Measurements from ENCODE around the gene CELA2A.
"Not testable (repeated sequence)": the region's sequence is repeated elsewhere in the genome, so short reads cannot be mapped to it uniquely, and the experiment has no call there.

The CELA2A gene

DNA sequence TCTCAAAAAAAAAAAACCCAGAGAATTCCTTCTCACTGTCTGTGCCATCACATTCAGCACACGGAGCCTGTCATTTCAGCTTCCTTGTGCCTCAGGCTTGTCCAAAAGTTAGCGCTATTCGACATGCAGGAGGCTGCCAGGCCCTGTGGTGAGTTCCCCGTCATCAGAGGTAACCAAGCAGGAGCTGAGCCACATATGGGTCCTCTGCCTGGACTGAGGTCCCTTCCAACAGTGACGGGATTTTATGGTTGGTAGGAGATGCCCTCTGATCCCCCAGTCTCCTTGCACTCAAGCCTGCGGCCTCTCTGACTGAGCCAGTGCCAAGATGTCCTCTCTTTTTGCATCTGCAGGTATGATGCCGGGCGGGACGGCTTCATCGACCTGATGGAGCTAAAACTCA, 31.0 kb upstream of the CELA2A start:
- no peak overlapping the region for H3K4me3 ChIP-seq (ENCODE audit: insufficient read depth, low read depth, low read length)
- 94 to 96% methylated on average over 10 of the region's 10 CpGs for WGBS, 2 experiments
- no peaks in the 10 kb centered on the region for H3K9me3 ChIP-seq (ENCODE audit: control insufficient read depth, low read length)
- peaks cover 17% of the 10 kb centered on the region for H3K4me1 ChIP-seq (ENCODE audit: control insufficient read depth, insufficient read depth, low read length)
- no peaks in the 10 kb centered on the region for H3K27me3 ChIP-seq (ENCODE audit: control insufficient read depth, insufficient read depth, low read length, poor library complexity, severe bottlenecking)
- H3K36me3 ChIP-seq (ENCODE audit: control insufficient read depth, insufficient read depth, low read length) = no peaks in the 10 kb centered on the region
- no peak overlapping the region for H3K27ac ChIP-seq (ENCODE audit: insufficient read depth, low read depth, low read length, poor library complexity, severe bottlenecking)

DNA sequence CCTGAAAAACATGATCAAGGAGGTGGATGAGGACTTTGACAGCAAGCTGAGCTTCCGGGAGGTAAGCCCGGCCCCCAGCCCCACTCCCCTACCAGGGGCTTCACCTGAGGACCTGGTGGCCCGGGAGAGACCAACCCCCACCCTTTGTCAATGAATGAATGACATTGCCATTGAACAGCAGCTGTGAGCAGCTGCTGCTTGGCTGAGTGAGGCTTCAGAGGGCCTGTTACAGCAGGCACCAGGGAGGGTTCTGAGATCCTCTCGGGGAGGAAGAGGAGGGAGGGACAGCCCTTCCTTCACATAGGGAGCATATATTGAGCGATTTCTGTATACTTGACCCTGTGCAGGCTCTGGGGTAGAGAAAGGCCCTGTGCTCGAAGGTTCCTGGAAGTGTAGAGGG, 30.6 kb upstream of the CELA2A start:
- no peaks in the 10 kb centered on the region for H3K36me3 ChIP-seq (ENCODE audit: control insufficient read depth, insufficient read depth, low read length)
- WGBS, 2 experiments = 68 to 76% methylated on average over 6 of the region's 6 CpGs
- H3K9me3 ChIP-seq (ENCODE audit: control insufficient read depth, low read length) = no peaks in the 10 kb centered on the region
- H3K4me3 ChIP-seq (ENCODE audit: insufficient read depth, low read depth, low read length) = no peak overlapping the region
- H3K27ac ChIP-seq (ENCODE audit: insufficient read depth, low read depth, low read length, poor library complexity, severe bottlenecking) = no peak overlapping the region
- peaks cover 17% of the 10 kb centered on the region for H3K4me1 ChIP-seq (ENCODE audit: control insufficient read depth, insufficient read depth, low read length)
- H3K27me3 ChIP-seq (ENCODE audit: control insufficient read depth, insufficient read depth, low read length, poor library complexity, severe bottlenecking) = no peaks in the 10 kb centered on the region

DNA sequence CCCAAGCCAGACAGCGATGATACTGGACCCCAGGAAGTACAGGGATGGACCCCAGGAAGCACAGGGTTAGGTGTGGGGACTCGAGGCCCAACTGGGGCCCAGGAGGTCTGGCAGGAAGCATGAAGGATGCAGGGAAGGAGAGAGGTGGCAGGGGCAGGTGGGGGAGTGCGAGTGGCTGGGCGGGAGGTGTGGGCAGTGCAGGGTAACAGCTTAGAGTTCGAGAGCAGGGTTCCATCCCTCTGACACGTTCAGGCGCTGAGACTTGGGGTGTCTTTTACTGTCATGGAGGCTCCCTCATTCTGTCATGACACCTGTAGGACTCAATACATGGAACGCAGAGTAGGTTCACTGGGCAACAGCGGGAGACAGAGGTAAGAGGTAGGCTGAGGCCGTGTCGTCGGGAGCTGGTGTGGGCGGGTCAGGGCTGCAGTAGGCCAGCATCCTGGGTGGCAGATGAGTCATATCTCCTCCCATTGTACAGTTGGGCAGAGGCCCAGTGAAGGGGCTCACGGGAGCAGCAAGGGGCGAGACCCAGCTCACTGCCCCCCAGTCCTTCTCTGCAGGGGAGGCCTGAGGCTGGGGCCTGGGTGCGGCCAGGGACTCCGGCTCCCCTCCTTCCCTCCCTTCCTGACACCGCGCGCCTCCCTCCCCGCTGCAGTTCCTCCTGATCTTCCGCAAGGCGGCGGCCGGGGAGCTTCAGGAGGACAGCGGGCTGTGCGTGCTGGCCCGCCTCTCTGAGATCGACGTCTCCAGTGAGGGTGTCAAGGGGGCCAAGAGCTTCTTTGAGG, 29.8 kb upstream of the CELA2A start:
- Histone ChIP-seq H3K9me3 (ENCODE audit: control insufficient read depth, low read length) (no peaks in the 10 kb centered on the region), H3K36me3 (ENCODE audit: control insufficient read depth, insufficient read depth, low read length) (no peaks in the 10 kb centered on the region)

DNA sequence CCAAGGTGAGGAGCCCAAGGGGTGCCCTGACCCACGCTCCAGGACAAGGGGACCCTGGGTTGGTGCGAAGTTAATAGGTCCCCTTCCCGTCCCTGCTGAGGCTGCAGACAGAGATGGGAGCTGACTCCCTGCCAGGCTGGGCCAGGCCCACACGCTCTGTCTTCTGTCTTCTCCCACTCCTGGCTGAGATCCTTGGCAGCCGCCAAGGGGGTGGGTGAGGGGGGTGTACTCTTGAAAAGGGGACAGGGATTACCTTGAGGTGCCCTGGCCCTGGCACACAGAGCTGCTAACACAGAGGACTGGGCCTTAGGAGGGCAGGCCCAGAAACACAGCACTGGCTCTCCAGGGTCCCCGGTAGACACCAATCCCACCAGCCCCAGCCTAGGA, 29.3 kb upstream of the CELA2A start:
- no peak overlapping the region for H3K4me3 ChIP-seq (ENCODE audit: insufficient read depth, low read depth, low read length)
- H3K36me3 ChIP-seq (ENCODE audit: control insufficient read depth, insufficient read depth, low read length) = no peaks in the 10 kb centered on the region
- H3K27me3 ChIP-seq (ENCODE audit: control insufficient read depth, insufficient read depth, low read length, poor library complexity, severe bottlenecking) = no peaks in the 10 kb centered on the region
- H3K4me1 ChIP-seq (ENCODE audit: control insufficient read depth, insufficient read depth, low read length) = peaks cover 17% of the 10 kb centered on the region
- WGBS, 2 experiments = 90 to 91% methylated on average over 6 of the region's 6 CpGs
- H3K9me3 ChIP-seq (ENCODE audit: control insufficient read depth, low read length) = no peaks in the 10 kb centered on the region
- H3K27ac ChIP-seq (ENCODE audit: insufficient read depth, low read depth, low read length, poor library complexity, severe bottlenecking) = no peak overlapping the region

More for the DNA sequence above, 29.8 kb upstream of the CELA2A start:
- WGBS, 2 experiments = 85 to 88% methylated on average over 30 of the region's 30 CpGs
- no peaks in the 10 kb centered on the region for H3K27me3 ChIP-seq (ENCODE audit: control insufficient read depth, insufficient read depth, low read length, poor library complexity, severe bottlenecking)
- peaks cover 17% of the 10 kb centered on the region for H3K4me1 ChIP-seq (ENCODE audit: control insufficient read depth, insufficient read depth, low read length)
- H3K4me3 ChIP-seq (ENCODE audit: insufficient read depth, low read depth, low read length) = no peak overlapping the region
- H3K27ac ChIP-seq (ENCODE audit: insufficient read depth, low read depth, low read length, poor library complexity, severe bottlenecking) = no peak overlapping the region

DNA sequence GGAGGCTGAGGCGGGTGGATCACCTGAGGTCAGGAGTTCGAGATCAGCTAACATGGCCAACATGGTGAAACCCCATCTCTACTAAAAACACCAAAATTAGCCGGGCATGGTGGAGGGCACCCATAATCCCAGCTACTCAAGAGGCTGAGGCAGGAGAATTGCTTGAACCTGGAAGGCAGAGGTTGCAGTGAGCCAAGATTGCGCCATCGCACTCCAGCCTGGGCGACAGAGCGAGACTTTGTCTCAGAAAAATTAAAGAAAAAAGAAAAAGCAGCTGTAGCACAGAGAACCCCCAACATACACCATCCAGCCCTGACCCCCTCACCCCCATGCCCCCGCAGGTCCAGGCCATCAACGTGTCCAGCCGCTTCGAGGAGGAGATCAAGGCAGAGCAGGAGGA, 28.3 kb upstream of the CELA2A start:
- peaks cover 17% of the 10 kb centered on the region for H3K4me1 ChIP-seq (ENCODE audit: control insufficient read depth, insufficient read depth, low read length)
- H3K9me3 ChIP-seq (ENCODE audit: control insufficient read depth, low read length); H3K27me3 ChIP-seq (ENCODE audit: control insufficient read depth, insufficient read depth, low read length, poor library complexity, severe bottlenecking); H3K27ac ChIP-seq (ENCODE audit: insufficient read depth, low read depth, low read length, poor library complexity, severe bottlenecking); H3K36me3 ChIP-seq (ENCODE audit: control insufficient read depth, insufficient read depth, low read length); H3K4me3 ChIP-seq (ENCODE audit: insufficient read depth, low read depth, low read length): not testable (repeated sequence)
- 95 to 97% methylated on average over 11 of the region's 11 CpGs for WGBS, 2 experiments

- Histone ChIP-seq H3K4me3 (ENCODE audit: insufficient read depth, low read depth, low read length) (no peak overlapping the region), H3K36me3 (ENCODE audit: control insufficient read depth, insufficient read depth, low read length) (no peaks in the 10 kb centered on the region), H3K4me1 (ENCODE audit: control insufficient read depth, insufficient read depth, low read length) (peaks cover 14% of the 10 kb centered on the region), H3K9me3 (ENCODE audit: control insufficient read depth, low read length) (no peaks in the 10 kb centered on the region), H3K27me3 (ENCODE audit: control insufficient read depth, insufficient read depth, low read length, poor library complexity, severe bottlenecking) (no peaks in the 10 kb centered on the region), H3K27ac (ENCODE audit: insufficient read depth, low read depth, low read length, poor library complexity, severe bottlenecking) (no peak overlapping the region)
- 91% methylated on average over 18 of the region's 18 CpGs for WGBS, 2 experiments
These were observed 27.6 kb upstream of the CELA2A start for GRCh38 chr1:15428815-15429435.

- H3K36me3 ChIP-seq (ENCODE audit: control insufficient read depth, insufficient read depth, low read length) = no peaks in the 10 kb centered on the region
- H3K4me3 ChIP-seq (ENCODE audit: insufficient read depth, low read depth, low read length) = no peak overlapping the region
- no peaks in the 10 kb centered on the region for H3K27me3 ChIP-seq (ENCODE audit: control insufficient read depth, insufficient read depth, low read length, poor library complexity, severe bottlenecking)
- WGBS, 2 experiments = 94 to 95% methylated on average over 19 of the region's 19 CpGs
- H3K27ac ChIP-seq (ENCODE audit: insufficient read depth, low read depth, low read length, poor library complexity, severe bottlenecking) = no peak overlapping the region
- H3K4me1 ChIP-seq (ENCODE audit: control insufficient read depth, insufficient read depth, low read length) = peaks cover 7% of the 10 kb centered on the region
- H3K9me3 ChIP-seq (ENCODE audit: control insufficient read depth, low read length) = no peaks in the 10 kb centered on the region
These were observed 26.8 kb upstream of the CELA2A start for GRCh38 chr1:15429701-15430149.

GRCh38 chr1:15430787-15431570, 25.6 kb upstream of the CELA2A start:
- H3K4me1 ChIP-seq (ENCODE audit: control insufficient read depth, insufficient read depth, low read length) = peaks cover 7% of the 10 kb centered on the region
- H3K4me3 ChIP-seq (ENCODE audit: insufficient read depth, low read depth, low read length) = no peak overlapping the region
- WGBS, 2 experiments = 62 to 66% methylated on average over 19 of the region's 19 CpGs
- H3K36me3 ChIP-seq (ENCODE audit: control insufficient read depth, insufficient read depth, low read length) = no peaks in the 10 kb centered on the region
- no peaks in the 10 kb centered on the region for H3K9me3 ChIP-seq (ENCODE audit: control insufficient read depth, low read length)
- no peak overlapping the region for H3K27ac ChIP-seq (ENCODE audit: insufficient read depth, low read depth, low read length, poor library complexity, severe bottlenecking)
- no peaks in the 10 kb centered on the region for H3K27me3 ChIP-seq (ENCODE audit: control insufficient read depth, insufficient read depth, low read length, poor library complexity, severe bottlenecking)

DNA sequence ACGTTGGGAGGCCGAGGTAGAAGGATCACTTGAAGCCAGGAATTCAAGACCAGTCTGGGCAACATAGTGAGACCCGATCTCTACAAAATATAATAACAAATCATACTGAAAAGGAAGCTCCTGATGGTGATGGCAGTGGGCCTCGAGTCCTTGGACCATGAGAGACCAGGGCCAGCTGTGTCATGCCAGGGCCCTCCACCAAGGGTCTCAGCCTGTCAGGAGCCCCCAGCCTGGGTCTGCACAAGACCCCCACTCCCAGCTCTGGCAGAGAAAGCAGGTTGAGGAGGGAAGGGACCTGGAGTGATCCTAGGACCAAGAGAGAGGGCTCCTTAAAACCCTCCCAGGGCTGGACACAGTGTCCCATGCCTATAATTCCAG, 25.0 kb upstream of the CELA2A start:
- H3K36me3 ChIP-seq (ENCODE audit: control insufficient read depth, insufficient read depth, low read length) = no peaks in the 10 kb centered on the region
- no peaks in the 10 kb centered on the region for H3K9me3 ChIP-seq (ENCODE audit: control insufficient read depth, low read length)
- 87% methylated on average over 4 of the region's 4 CpGs for WGBS, 2 experiments
- no peaks in the 10 kb centered on the region for H3K27me3 ChIP-seq (ENCODE audit: control insufficient read depth, insufficient read depth, low read length, poor library complexity, severe bottlenecking)
- H3K4me1 ChIP-seq (ENCODE audit: control insufficient read depth, insufficient read depth, low read length) = peaks cover 7% of the 10 kb centered on the region
- H3K27ac ChIP-seq (ENCODE audit: insufficient read depth, low read depth, low read length, poor library complexity, severe bottlenecking) = no peak overlapping the region
- H3K4me3 ChIP-seq (ENCODE audit: insufficient read depth, low read depth, low read length) = no peak overlapping the region

DNA sequence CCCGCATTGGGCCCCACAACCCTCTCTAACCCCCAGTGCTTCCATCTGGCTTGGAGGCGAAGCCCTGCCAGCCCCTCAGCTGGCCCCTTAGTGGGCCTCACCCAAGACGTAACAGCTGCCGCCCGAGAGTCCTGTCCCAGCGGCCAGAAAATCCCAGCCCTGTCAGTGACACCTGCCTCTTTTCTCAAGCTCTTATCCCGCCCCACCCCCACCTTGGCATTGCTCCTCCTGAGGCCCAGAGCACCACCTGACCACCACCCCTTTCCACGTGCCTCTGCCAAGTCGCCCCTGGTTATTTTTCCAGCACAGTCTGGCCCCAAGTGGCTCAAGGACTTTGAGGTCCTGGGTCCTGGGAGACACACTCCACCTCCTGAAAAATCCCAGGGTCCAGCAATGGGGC, 24.2 kb upstream of the CELA2A start:
- no peaks in the 10 kb centered on the region for H3K36me3 ChIP-seq (ENCODE audit: control insufficient read depth, insufficient read depth, low read length)
- 83 to 85% methylated on average over 9 of the region's 9 CpGs for WGBS, 2 experiments
- no peaks in the 10 kb centered on the region for H3K9me3 ChIP-seq (ENCODE audit: control insufficient read depth, low read length)
- H3K27ac ChIP-seq (ENCODE audit: insufficient read depth, low read depth, low read length, poor library complexity, severe bottlenecking) = no peak overlapping the region
- H3K4me3 ChIP-seq (ENCODE audit: insufficient read depth, low read depth, low read length) = no peak overlapping the region
- H3K4me1 ChIP-seq (ENCODE audit: control insufficient read depth, insufficient read depth, low read length) = no peaks in the 10 kb centered on the region
- H3K27me3 ChIP-seq (ENCODE audit: control insufficient read depth, insufficient read depth, low read length, poor library complexity, severe bottlenecking) = no peaks in the 10 kb centered on the region

Measured in ectodermal cell (in vitro differentiated cells).